Gastrocnemius medialis (tissue), 4 donors: ENCODE measurements around the gene GALNT7.

Source experiments
- CTCF ChIP-seq, 5 experiments: fragments of 450-650 bp in 3 of 5; fragments of 200-600 bp in 2 of 5; sonication (generic) in 2 of 5; IDR thresholded peaks in 4 of 5; conservative IDR thresholded peaks in 1 of 5; 1 replicate in 4 of 5; 2 replicates in 1 of 5; pipeline ENCODE4 v1.5.1; 2016 to 2019; ENCODE audit warnings: antibody characterized with exemption in 5 of 5, mild to moderate bottlenecking in 3 of 5, moderate library complexity in 3 of 5
- POLR2A ChIP-seq, 2 donors: fragments of 450-650 bp; IDR thresholded peaks; one replicate each; pipeline ENCODE4 v1.6.1; 2017; ENCODE audit warnings: antibody characterized with exemption in 2 of 2, mild to moderate bottlenecking in 2 of 2, moderate library complexity in 2 of 2

- TF ChIP-seq CTCF (IDR thresholded peaks at IDR 0.05 in 4 of 5, conservative IDR thresholded peaks at IDR 0.05 in 1 of 5) = peak in 4 of 5 experiments; percentile 15 to 75 (median 54)
- TF ChIP-seq POLR2A (IDR thresholded peaks at IDR 0.05) = no peak
These were observed 133.0 kb downstream of the GALNT7 start for GRCh38 chr4:173301518-173302201.
